Fibroblast of lung (primary cell): ENCODE data around the gene SLC25A53. TPM values are rescaled to one million over a fixed set of nuclear protein-coding genes. Genes with fewer than 3 reads are reported as not detected.
"Not testable (repeated sequence)": the region's sequence is repeated elsewhere in the genome, so short reads cannot be mapped to it uniquely, and the experiment has no call there.

Experiments
- DNase-seq, 2 donors: peaks; one replicate each; pipeline versions ENCODE4 v3.0.0 to v3.0.0-alpha.2; 2010; ENCODE audit warnings: low read depth in 2 of 2
- H2AFZ ChIP-seq: 2 replicates; pipeline ENCODE4 v1.5.1; 2012; ENCODE audit warnings: low read length, control low read depth, inconsistent platforms
- H3K27ac ChIP-seq: 2 replicates; pipeline ENCODE4 v1.5.1; 2011; ENCODE audit warnings: low read length, control low read depth; ENCODE audit not compliant: insufficient read depth
- H3K27me3 ChIP-seq: 2 replicates; pipeline ENCODE4 v1.5.1; 2011; ENCODE audit warnings: mild to moderate bottlenecking, low read length; ENCODE audit not compliant: control insufficient read depth, insufficient read depth
- H3K36me3 ChIP-seq: 2 replicates; pipeline ENCODE4 v1.5.1; 2011; ENCODE audit warnings: low read length; ENCODE audit not compliant: control insufficient read depth, insufficient read depth
- H3K4me1 ChIP-seq: 2 replicates; pipeline ENCODE4 v1.5.1; 2011; ENCODE audit warnings: low read length; ENCODE audit not compliant: control insufficient read depth, insufficient read depth; ENCODE audit errors: extremely low read depth
- H3K4me2 ChIP-seq: 2 replicates; pipeline ENCODE4 v1.5.1; 2011; ENCODE audit warnings: low read length, control low read depth; ENCODE audit not compliant: insufficient read depth; ENCODE audit errors: extremely low read depth
- H3K4me3 ChIP-seq, 4 experiments: fragments of 200-600 bp in 1 of 4; sonication (generic) in 1 of 4; replicated peaks in 1 of 4; 2 replicates each; pipeline ENCODE4 v1.5.1; 2011 to 2016; ENCODE audit warnings: low read length in 4 of 4, low read depth in 3 of 4, mild to moderate bottlenecking in 3 of 4, control low read depth in 2 of 4, inconsistent platforms in 1 of 4, mixed read lengths in 1 of 4; ENCODE audit not compliant: insufficient read depth in 1 of 4; ENCODE audit errors: control extremely low read depth in 1 of 4
- H3K79me2 ChIP-seq: 2 replicates; pipeline ENCODE4 v1.5.1; 2012; ENCODE audit warnings: mild to moderate bottlenecking, low read length, inconsistent platforms; ENCODE audit not compliant: control insufficient read depth, insufficient read depth
- H3K9ac ChIP-seq: 2 replicates; pipeline ENCODE4 v1.5.1; 2011; ENCODE audit warnings: mild to moderate bottlenecking, low read length, control low read depth; ENCODE audit not compliant: insufficient read depth
- H3K9me3 ChIP-seq: 2 replicates; pipeline ENCODE4 v1.5.1; 2012; ENCODE audit warnings: low read depth, low read length; ENCODE audit not compliant: control insufficient read depth, insufficient read depth
- H4K20me1 ChIP-seq: 2 replicates; pipeline ENCODE4 v1.5.1; 2011; ENCODE audit warnings: low read length; ENCODE audit not compliant: control insufficient read depth, insufficient read depth; ENCODE audit errors: extremely low read depth
- EZH2 ChIP-seq: IDR thresholded peaks from 2 replicates; pipeline ENCODE4 v1.5.1; 2012; ENCODE audit warnings: low read length, control low read depth, mild to moderate bottlenecking; ENCODE audit errors: missing control alignments
- polyA plus RNA-seq, 2 donors: library from polyadenylated mRNA; depleted of rRNA in 1 of 2; stranded (reverse) in 1 of 2; unstranded in 1 of 2; fragments of >200 nt; gene quantifications; 2 replicates each; pipeline ENCODE4 v1.2.1, GENCODE V29; 2011 to 2012; ENCODE audit warnings: missing spikeins in 1 of 2
- total RNA-seq: library from RNA; depleted of rRNA; stranded (reverse); fragments of >200 nt; gene quantifications from 2 replicates; pipeline ENCODE4 v1.2.1, GENCODE V29; 2014
- TF ChIP-seq, protein P1 (sequence below), 2 donors: IDR thresholded peaks in 1 of 2; conservative IDR thresholded peaks in 1 of 2; 1 replicate in 1 of 2; 2 replicates in 1 of 2; pipeline ENCODE4 v1.5.1; 2011 to 2012; ENCODE audit warnings: low read length in 2 of 2, control low read depth in 1 of 2, inconsistent platforms in 1 of 2, low read depth in 1 of 2, mild to moderate bottlenecking in 1 of 2

SLC25A53 gene
- total and polyA plus RNA-seq, 2 donors (not counting 1 experiment from before 2014, with no cell fraction given), result 5.4 to 13.7 TPM

GRCh38 chrX:104112326-104112951 is 44.4 kb downstream of the SLC25A53 start, which contains the start of gene ZCCHC18:
Gene ZCCHC18 (plus strand): TSS chrX:104112523. CDS start chrX:104114112, 1,589 bp downstream.
- H3K4me2 ChIP-seq, result peak within 1 kb of the TSS; percentile 71

DNA sequence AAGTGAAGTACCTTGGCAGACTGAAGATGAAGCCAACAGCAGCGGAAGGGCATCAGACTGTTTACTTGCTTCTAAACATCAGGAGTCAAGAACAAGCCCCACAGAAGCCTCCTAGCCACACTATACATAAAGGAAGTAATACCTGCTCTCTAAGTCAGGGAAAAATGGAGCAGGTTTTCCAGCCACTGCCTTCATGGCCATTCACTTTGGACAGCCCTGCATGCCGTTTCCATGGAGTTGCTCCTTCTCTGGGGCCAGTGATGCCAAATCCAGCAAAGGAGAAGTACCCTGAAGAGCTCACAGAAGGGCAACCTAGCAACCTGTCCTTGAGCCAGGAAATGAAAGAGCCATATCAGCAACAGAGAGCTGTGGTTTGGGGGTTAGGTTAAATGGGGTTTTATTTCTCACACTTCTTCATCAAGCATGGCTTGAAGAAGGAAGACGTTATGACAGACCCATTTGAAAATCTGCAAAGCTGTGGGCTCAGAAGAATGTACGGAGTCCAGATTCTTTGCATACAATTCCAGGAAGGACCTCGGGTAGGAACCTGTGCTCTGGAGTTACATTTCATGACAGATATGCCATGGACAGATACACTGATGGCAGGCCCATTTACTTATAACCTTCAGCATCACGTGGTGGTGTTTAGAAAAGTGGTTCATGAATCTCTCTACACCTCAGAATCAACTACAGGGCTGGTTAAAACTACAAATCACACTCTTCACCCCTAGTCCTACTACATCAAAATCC is 46.1 kb downstream of the SLC25A53 start:
- H3K27ac ChIP-seq, DNase-seq, H3K4me3 ChIP-seq, H2AFZ ChIP-seq, H3K36me3 ChIP-seq, H3K4me2 ChIP-seq, H3K9ac ChIP-seq, H3K27me3 ChIP-seq, H4K20me1 ChIP-seq, H3K9me3 ChIP-seq, H3K4me1 ChIP-seq, H3K79me2 ChIP-seq: not testable (repeated sequence)

More at GRCh38 chrX:104112326-104112951, 44.4 kb downstream of the SLC25A53 start, which contains the start of gene ZCCHC18:
- DNase-seq, result peak; percentile 50 to 78
- Histone ChIP-seq H3K9me3 (no peaks in the 10 kb centered on the region), H2AFZ (peak within 1 kb of the TSS; percentile 74), H3K79me2 (no peaks in the 10 kb centered on the region), H4K20me1 (no peaks in the 10 kb centered on the region), H3K27ac (no peak within 1 kb of the TSS), H3K4me1 (no peaks in the 10 kb centered on the region), H3K9ac (peak within 1 kb of the TSS; percentile 50), H3K27me3 (peaks cover 3% of the 10 kb centered on the region), H3K36me3 (no peaks in the 10 kb centered on the region), H3K4me3 (peak within 1 kb of the TSS; percentile 54 to 67 (median 61))
- no peak for TF ChIP-seq EZH2
- TF ChIP-seq, protein P1, sequence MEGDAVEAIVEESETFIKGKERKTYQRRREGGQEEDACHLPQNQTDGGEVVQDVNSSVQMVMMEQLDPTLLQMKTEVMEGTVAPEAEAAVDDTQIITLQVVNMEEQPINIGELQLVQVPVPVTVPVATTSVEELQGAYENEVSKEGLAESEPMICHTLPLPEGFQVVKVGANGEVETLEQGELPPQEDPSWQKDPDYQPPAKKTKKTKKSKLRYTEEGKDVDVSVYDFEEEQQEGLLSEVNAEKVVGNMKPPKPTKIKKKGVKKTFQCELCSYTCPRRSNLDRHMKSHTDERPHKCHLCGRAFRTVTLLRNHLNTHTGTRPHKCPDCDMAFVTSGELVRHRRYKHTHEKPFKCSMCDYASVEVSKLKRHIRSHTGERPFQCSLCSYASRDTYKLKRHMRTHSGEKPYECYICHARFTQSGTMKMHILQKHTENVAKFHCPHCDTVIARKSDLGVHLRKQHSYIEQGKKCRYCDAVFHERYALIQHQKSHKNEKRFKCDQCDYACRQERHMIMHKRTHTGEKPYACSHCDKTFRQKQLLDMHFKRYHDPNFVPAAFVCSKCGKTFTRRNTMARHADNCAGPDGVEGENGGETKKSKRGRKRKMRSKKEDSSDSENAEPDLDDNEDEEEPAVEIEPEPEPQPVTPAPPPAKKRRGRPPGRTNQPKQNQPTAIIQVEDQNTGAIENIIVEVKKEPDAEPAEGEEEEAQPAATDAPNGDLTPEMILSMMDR (conservative IDR thresholded peaks at IDR 0.05 in 1 of 2, IDR thresholded peaks at IDR 0.05 in 1 of 2; ENCODE audit: low read depth in 1 of 2, low read length in 2 of 2), result no peak

DNA sequence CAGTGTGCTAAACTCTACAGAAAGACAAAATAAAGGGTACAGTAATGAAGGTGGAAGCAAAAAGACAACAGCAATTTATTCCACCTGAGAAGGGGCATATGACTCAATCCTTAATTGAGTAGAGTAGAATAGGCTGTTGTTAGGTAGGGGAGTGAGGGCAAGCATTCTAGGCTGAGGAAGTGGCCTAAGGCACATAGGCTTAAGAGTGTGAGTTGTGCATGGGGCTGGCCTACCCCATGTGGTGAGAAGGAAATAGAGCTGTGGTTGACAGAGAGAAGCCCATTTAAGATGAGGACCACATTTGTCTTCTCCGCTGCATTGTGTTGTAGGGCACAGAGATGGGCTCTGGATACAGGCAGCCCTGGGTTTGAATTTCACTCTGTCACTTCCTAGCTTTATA is 47.9 kb downstream of the SLC25A53 start:
- Histone ChIP-seq H3K9ac (no peak overlapping the region), H3K9me3 (no peaks in the 10 kb centered on the region), H3K4me3 (no peak overlapping the region), H3K36me3 (no peaks in the 10 kb centered on the region), H3K27me3 (peaks cover 3% of the 10 kb centered on the region), H3K79me2 (no peaks in the 10 kb centered on the region), H4K20me1 (no peaks in the 10 kb centered on the region), H3K4me2 (no peak overlapping the region), H3K4me1 (no peaks in the 10 kb centered on the region), H2AFZ (no peak overlapping the region), H3K27ac (no peak overlapping the region)
- TF ChIP-seq, protein P1 (conservative IDR thresholded peaks at IDR 0.05 in 1 of 2, IDR thresholded peaks at IDR 0.05 in 1 of 2; ENCODE audit: low read depth in 1 of 2, low read length in 2 of 2), result no peak
- TF ChIP-seq EZH2, result no peak
- no peak for DNase-seq
